ENCODE measurements around the gene CD5L.
A peak's percentile ranks its signal among the peaks of the same experiment; 100 is the strongest.

The CD5L gene

DNA sequence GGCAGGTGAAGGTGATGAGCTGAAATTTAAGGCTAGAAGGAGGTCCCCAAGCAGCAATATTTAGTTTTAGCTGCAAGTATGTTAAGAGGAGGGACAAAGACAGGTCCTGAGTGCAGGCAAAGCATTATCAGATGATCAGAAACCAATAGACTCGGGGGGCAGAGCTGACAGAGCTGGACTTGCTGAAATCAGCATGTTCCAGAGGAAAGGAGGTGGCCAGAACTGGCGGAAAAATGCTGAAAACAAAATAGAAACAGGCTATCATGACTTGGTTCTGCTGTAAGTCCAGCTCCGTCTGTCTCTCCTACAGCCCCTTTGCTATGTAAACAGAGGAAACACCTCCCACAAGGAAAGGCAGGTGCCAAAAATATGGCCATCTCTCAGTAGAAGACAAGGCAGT, at the start of gene CD5L:
CD5L (minus strand) TSS at position 101 of the 400 bp plus-strand sequence. CDS start 107 bp downstream, outside the sequence.
- no peak for DNase-seq

DNA sequence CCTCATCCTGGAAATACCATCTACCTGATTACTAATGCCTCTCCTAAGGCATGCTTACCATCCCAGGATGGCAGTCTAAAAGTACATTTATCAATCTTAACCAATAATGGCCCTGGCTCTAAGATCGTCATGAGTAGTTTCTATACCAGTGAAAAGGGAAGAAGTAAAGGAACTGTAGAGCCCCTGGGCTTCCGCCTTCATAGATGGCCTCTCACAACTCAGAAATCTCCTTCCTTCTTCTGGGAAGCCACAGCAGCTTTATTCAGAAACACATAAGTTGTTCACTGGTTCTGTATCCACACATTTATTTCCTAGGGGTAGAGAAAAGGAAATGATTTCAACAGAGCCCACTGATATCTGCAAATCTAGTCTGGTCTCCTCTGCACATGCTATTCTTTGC, 41.0 kb upstream of the CD5L start:
- DNase-seq, result no peak

DNA sequence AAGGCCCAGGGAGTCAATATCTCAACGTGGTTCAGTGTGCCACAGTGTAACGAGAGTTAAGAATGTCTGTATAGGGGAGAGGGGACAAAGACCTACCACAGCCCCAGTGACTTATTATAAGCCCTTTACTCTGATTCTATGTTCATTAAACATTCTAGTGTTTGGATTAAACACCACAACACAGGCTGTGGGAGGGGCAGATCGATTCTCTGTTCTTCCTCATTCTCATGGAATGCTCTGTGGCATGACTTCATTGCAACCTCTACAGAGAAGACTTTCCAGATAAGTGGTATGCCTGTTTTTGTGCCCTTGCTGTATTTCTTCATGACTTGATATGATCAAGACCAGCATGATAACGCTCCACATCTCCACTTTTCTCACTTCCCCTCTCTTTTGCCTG, 39.0 kb upstream of the CD5L start:
- no peak for DNase-seq

DNA sequence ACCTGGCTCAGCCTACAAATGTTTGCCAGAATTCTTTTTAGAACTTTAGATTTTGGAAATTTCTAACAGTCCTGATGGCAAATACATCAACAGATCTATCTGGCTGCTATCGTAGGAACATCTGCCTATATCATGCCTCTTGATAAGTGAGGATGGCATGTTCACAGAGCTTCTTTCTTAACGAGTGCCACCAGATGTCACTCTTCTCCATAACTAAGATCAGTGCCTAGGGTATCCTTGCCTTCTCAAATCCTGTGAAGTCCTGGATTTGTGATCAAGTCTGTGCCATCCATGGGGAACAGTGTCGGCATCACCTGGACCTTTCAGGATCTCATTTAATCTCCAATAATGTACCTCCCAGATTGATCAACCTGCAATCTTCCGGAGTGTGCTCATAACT, 36.5 kb upstream of the CD5L start:
- DNase-seq, result peak; percentile 2

DNA sequence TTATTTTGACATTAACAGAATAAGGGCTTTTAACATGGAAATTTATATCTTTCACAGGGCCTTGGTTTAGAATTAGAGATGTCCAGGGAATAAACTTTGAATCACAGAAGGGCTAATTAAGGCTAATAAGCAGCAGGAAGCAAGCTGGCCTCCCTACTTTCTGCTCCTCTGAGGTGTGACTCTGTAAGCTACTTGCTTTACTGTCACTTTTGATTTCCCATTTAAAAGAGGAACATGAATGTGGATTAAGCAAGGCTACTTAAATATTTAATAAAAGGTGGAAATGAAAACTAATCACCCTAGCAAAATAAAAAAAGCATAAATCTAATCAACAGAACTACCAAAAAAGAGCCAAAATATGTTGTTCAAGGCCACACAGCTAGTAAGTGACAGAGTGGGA, 28.9 kb upstream of the CD5L start:
- DNase-seq, result no peak

DNA sequence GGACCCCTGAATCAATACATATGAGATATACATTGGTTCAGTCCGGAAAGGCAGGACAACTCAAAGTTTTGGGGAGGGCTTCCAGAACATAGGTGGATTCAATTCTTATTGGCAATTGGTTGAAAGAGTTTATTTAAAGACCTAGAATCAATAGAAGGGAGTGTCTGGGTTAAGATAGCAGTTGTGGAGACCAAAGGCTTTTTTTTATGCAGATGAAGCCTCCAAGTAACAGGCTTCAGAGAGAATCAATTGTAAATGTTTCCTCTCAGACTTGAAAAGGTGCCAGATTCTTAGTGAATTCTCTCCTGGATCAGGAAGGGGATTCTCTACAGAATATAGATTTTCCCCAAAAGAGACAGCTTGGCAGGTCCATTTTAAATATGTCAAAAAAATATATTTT, 27.0 kb upstream of the CD5L start:
- no peak for DNase-seq

DNA sequence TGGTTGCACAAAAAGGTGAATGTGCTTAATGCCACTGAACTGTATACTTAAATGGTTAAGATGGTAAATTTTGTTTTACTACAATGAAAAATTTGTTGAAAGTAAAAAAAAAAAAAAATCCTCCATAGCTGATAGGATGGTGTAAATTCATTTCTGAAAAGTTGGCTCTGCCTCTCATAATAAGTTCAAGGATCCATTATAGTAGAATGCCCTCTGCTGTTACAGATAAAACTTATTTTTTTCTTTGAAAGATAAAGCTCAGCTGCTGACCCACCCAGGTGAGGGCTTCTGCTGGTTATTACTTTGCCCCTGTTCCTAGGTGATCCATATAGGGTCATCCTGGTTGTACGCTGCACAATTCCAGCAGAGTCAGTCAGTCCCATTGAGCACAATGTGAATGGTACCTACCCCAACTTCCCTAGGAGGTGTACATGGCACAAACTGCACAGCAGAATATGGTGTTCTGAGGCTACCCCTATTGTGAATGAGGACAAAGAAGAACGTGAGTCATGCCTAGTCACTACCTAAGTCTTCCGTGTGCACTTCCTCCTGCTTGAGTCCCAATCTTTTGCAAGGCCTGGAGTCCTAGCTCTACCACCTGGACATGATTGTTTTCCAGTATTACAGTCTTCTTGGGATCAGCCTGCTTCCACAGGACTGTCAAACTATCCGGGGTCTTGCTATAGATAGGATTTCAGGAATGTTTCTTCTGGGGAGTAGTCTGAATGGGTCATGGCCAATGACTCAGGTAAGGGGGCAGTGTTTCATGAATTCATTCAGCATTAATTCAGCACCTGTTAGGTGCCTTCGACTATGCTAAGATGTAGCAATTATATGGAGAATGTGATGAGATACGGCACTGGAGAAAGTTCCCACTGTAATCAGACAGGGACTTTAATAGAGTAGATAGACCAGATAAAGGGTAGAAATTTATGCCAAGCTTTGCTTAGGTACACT, 20.8 kb upstream of the CD5L start:
- no peak for DNase-seq

DNA sequence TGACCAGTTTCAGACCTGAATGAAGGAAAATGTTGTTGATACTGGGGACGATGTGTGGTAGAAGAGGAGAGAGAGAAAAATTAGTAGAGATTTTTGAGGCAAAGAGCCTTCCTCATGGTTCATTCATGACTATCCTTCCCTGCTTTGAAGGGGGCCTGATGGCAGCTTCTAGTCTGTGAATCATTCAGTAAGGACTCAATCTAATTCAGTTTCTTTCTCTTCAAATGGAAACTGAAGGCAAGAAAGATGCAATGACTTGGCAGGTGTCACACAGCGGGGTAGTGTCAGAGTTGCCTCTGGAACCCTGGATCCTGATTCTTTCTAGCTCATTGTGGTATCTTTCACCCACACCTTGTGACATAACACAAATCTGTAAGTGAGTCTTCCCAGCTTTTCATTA, 14.9 kb upstream of the CD5L start:
- no peak for DNase-seq

DNA sequence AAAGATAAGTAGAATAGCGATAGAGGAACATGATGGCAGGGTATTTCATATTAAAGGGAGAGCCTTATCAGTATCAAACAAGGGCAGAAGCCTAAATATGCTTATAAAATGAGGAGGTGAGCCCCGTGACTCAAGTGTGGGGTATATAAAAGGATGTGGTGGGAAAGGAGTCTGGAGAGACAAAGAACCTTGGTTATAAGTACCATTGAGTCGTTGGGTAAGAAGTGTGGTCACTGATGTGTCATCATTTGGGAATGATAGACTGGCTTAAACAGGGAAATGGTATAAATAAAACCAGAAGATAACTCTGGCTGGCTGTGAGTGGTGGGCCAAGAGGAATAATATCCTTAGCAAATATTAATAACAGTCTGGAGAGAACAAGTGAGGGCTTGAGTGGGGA, 10.9 kb upstream of the CD5L start:
- no peak for DNase-seq

DNA sequence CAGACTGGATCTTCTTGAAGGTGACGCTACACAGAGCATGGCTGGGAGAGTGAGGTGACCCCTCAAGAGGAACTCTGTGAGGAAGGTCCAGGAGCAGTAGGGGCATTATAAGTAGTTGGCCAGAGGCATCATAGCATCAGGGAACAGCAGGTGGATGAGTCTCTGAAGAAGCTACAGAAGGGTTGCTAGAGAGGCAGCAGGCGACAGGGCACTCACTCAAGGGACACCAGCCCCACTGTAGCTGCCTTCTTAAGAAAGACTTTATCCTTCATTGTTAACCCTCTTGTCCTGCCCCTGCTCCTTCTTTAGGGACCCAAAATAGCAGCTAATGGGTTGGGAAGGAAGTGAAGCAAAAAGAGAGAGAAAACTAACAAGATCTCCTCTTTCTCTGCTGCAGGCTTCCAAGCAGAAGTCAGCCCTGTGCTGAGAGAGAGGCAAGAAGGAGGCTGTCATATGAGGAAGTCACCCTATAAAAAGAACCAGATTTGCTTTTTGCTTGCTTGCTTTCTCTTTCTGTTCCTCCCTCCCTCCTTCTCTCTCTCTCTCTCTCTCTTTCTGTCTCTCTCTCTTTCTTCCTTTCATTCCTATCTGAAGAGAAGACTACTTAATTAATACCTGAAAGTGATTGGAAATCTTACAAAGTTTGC, 7.7 kb upstream of the CD5L start:
- DNase-seq, result no peak

DNA sequence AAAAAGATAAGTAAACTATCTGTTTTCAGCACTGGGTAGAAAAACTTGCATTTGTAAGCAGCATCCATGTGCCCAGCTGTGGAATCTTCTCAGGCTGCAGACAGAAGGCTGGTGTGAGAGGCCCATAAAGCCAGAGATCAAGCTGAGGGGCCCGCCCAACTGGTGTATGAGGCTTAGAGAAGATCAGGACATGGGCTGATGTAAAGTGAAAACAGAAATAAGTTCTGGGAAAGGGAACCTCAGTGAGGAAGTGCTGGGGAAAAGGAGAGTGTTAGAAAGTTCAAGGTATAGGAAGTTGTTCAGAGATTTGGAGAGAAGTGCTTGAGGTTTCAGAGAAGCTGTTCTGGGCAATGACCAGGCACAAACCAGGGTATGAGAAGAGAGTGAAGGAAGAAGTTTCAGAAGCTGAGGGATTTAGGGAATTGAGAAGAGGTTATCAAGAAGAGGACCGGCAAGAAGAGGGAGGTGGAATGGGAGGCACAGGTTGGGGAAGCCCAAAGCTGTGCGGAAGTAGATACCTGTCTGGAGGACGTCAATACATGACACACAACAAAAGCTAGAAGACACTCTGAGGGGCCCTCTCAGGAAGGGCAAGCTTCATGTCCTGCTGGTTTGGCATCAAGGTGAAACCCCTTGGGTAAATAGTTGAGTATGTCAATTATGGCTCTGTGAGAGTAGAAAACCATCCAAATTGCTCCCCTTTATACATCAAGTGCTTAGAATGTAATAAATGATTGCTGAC, 2.7 kb upstream of the CD5L start:
- no peak for DNase-seq

DNA sequence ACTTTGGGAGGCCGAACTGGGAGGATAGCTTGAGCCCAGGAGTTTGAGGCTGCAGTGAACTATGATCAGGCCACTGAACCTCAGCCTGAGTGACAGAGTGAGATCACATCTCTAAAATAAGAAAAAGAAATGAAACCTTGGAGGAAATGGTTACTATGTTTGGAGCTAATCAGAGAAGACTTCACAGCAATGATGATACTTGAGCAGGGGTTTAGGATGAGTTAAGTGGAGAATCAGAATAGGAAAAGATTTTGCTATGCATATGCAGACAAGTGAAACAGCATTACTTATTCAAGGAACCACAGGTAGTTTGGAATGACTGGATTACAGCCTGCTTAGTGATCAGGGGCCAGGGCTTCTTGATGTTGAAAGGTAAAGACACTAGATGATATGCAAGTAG, 1.3 kb upstream of the CD5L start:
- peak; percentile 9 for DNase-seq

DNA sequence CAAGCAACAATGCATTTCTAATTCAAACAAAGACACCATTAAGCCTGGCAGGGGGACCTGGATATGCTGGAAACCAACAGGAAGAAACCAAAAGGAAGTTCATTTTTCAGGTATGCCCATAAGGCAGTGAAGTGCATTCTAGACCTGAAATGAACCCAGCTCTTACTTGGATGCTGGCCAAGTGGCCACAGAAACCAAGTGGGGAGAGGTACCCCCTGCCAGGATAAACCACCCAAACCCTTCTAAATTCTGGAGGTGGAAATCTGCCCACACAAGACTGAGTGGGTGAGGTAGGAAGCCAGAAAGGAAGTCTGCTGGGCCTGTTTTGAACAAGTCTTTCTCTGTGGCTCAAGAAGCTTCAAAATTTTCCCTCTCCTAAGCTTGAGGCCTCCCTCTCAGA, 2.6 kb downstream of the CD5L start:
- DNase-seq, result no peak

DNA sequence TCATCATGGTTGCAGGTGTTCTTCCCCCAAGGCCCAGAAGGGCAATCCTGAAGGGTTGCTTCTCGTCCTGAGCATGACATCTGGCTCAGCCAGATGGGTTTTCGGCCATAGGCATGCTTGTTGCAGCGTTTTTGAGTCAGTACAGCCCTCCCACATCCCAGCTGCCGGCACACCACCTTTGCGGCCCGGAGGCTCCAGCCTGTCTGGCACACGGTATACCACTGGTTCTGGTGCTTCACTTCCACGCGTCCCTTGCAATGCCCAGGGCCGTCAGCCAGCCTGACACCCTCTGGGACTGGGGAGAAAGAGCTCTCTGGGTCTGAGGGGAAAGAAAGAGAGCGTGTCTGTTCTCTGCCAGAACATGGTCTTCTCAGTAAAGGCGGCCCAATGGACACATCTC, 7.2 kb downstream of the CD5L start:
- no peak for DNase-seq

DNA sequence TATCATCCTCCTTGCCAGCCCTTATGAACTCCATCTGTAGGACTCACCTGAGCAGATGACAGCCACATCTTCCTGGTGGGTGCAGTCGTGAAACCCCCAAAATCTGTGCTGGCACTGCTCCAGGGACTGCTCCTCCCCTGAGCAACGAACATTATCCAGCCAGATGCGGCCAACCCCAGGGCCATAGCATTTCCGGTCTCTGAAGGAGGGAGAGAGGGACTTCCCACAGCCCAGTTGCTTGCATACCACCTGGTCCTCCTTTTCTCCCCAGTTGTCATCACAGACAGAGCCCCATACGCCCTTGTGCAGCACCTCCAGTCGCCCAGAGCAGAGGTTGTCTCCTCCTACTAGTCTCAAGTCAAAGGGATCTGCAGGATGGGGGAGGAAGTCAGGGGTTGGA, 8.5 kb downstream of the CD5L start:
- DNase-seq, result no peak

DNA sequence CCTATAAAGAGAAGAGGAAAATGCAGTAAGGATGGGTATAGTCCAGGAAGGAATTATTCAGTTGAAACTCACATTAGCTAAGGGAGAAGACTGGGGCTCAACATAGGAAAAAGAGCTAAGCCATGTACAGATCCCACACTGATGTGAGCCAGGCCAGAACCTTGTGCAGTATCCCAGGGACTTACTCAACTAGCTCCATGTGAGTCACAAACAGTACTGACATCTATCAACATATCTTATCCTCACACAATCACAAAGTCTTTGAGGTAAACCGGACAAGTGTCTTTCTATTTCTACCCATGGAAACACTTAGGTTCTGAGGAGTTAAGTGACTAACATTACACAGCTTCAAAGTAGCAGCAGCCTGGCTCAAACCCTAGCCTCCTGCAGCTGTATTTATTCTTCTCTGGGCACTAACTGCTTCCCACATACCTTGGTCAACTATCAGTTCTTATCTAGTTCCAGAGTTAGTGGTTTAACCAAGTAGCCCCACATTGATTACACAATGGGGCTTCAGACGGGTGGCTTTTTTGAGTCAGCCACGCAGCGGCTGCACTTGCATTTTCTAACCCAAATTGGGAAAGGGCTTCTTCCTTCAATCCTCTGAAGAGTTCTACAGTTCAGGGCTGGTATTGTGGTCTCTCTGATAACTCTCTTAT, 9.5 kb downstream of the CD5L start:
- peak; percentile 23 for DNase-seq

DNA sequence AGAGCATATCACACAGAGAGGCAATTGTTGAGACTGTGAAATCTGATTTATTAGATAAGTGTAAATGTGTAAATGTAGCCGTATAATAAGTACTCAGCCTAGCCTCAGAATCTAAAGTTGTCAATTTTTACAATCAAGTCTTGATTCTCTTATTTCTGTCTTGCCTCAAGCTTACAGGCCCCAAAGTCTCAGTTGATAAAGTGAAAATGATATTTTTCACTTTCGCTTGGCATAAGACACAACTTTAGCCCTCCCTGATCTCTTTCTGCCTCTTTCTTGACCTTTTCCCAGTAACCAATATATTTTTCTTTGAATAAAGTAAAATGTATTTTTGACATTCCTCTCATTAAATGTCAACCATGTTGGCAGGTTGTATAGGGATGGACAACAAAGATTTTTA, 10.7 kb downstream of the CD5L start:
- no peak for DNase-seq

DNA sequence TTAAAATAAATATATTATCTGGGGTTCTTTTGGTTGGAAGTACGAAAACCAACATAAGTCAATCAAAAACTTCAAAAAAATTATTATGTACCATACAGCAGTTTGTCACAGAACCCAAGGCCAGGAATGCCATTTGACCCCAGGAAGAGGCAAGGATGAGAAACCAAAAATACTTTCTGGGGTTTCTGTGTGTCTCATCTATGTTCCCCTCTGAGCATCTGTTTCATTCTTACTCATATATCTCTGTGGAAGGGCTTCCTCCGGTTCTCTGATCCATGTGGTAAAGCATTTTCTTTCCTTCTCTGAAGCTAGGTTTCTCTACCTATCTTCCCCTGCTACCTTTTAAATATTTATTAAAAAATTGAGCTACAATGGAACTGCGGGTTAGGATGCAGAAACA, 11.9 kb downstream of the CD5L start:
- DNase-seq, result peak; percentile 6

DNA sequence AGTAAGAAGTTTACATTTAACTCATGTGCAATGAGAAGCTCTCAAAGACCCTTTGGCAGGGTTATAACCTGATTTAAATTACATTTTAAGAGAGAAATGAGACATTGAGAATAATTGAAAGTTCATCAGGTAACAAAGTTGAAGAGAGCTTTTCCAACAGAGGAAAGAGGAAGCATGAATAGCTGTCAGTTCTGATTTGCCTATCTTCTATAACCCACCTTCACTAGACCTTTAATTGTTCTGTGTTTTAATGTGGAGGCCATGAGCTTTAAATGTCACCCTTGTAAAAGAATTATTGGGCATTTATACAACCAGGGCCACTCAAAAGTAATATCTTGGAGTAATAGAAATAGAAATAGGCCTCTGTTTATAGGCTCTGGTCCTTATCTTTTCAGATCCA, 12.4 kb downstream of the CD5L start:
- no peak for DNase-seq

DNA sequence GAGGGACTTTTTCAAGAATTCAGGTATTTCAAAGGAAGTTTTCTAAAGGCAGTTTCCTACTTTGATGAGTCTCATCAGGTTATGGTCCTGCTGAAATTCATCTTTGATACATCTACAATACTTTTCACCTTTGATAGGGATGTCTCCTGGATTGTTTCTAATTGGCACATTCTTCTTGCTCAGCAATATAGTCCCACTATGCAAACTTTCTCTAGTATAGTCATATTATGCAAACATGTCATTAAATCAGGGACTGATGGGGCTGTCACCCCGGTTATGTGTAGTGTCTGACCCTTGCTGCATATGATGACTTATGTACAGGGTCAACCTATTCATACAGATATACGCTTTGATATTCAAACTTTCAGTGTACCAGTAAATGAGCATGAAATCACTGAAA, 21.3 kb downstream of the CD5L start:
- no peak for DNase-seq

DNA sequence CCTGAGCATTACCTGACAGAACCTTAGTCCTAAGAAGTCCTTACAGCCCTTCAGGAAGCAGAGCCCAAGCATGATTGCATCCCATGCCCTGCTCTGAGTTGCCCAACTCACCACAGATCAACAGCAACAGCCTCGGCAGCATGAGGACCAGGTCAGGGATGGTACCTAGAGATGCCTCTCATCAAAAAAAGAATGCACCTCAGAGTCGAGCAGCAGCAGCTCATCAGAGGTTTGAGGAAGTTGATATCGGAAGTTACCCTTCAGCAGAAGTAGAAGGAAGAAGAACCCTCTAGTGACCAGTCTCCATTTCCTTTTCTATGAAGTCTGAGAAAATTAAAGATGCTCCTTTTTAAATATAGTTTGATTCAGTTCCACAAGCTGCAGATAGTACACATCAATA, 21.7 kb downstream of the CD5L start, which contains the start of gene FCRL1:
FCRL1 (minus strand) TSS at position 225 of the 400 bp plus-strand sequence; CDS start at position 142, 83 bp downstream.
- DNase-seq, result no peak

DNA sequence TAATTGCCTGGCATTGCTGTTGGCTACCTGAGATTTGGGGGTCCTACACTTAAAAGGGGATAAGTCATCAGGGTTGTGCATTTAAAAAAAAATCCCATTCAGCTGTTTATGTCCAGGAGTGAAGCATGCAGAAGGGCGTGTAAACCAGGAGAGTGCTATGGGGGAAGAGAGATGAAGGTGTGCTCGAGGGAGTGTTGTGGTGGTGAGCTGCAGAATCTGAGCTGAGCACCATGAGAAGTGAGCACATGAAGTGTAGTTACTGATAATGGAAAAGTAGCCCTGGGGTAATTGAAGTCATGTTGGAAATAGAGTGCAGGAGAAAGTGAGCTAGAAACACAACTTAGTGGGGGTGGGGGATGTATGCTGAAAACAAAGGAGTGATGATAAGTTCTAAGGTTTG, 22.4 kb downstream of the CD5L start:
- no peak for DNase-seq

DNA sequence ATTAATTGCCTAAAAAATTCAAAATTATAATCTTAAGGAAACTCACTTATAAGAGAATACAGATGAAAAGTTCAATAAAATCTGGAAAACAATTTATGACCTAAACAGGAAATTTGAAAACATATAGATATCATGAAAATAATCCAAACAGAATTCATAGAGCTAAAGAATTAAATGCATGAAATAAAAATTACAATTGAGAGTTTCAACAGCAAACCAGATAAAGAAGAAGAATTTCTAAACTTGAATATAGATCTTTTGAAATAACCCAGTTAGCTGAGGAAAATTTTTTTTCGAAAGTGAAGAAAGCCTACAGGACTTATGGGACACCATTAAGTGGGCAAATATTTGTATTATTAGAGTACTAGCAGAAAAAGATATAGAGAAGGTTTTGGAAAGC, 28.3 kb downstream of the CD5L start:
- DNase-seq, result no peak

Measured in activated CD4-positive, alpha-beta T cell treated with anti-CD3 and anti-CD28 coated beads, Interleukin-2, Interleukin-6, amounts not matched to agents 100 ng/mL and 50 ng/mL, durations not matched to agents 16 hours and 8 hours (primary cell).